HG03432 (cell line): ENCODE results near the gene HDLBP.
"Not testable (repeated sequence)": the region's sequence is repeated elsewhere in the genome, so short reads cannot be mapped to it uniquely, and the experiment has no call there.

Experiments used
- ATAC-seq: cut with Tn5 transposase; IDR thresholded peaks from one replicate; pipeline ENCODE4 v1.9.1; 2021; ENCODE audit warnings: mild to moderate bottlenecking, moderate library complexity; ENCODE audit not compliant: unreplicated experiment

HDLBP gene

GRCh38 chr2:241199897-241200821 is 115.3 kb downstream of the HDLBP start:
- ATAC-seq, result no peak

- ATAC-seq, result no peak
Measured at GRCh38 chr2:241199286-241199685, 116.2 kb downstream of the HDLBP start.

- ATAC-seq, result no peak
Measured at GRCh38 chr2:241198381-241199279, 116.8 kb downstream of the HDLBP start.

GRCh38 chr2:241197947-241198346 is 117.5 kb downstream of the HDLBP start:
- ATAC-seq, result no peak

- not testable (repeated sequence) for ATAC-seq
Measured at GRCh38 chr2:241197246-241197645, 118.2 kb downstream of the HDLBP start.

- no peak for ATAC-seq
Measured at GRCh38 chr2:241195506-241196130, 119.9 kb downstream of the HDLBP start.

GRCh38 chr2:241194811-241195210 is 120.7 kb downstream of the HDLBP start:
- ATAC-seq, result no peak

- ATAC-seq, result no peak
Measured at GRCh38 chr2:241193271-241193670, 122.2 kb downstream of the HDLBP start.

- no peak for ATAC-seq
Measured at GRCh38 chr2:241191081-241191480, 124.4 kb downstream of the HDLBP start.

- ATAC-seq, result no peak
Measured at GRCh38 chr2:241190291-241190981, 125.0 kb downstream of the HDLBP start.

- no peak for ATAC-seq
Measured at GRCh38 chr2:241189856-241190201, 125.6 kb downstream of the HDLBP start.

GRCh38 chr2:241189093-241189855 is 126.2 kb downstream of the HDLBP start:
- no peak for ATAC-seq

- no peak for ATAC-seq
Measured at GRCh38 chr2:241188361-241189092, 126.9 kb downstream of the HDLBP start, which contains the start of gene ANO7. ANO7 (plus strand) TSS chr2:241188677; CDS start chr2:241190064, 1,387 bp downstream.

- no peak for ATAC-seq
Measured at GRCh38 chr2:241187918-241188234, 127.6 kb downstream of the HDLBP start.

GRCh38 chr2:241187101-241187917 is 128.2 kb downstream of the HDLBP start:
- no peak for ATAC-seq

- ATAC-seq, result no peak
Measured at GRCh38 chr2:241185961-241186360, 129.5 kb downstream of the HDLBP start.

- ATAC-seq, result no peak
Measured at GRCh38 chr2:241184901-241185300, 130.6 kb downstream of the HDLBP start.

- ATAC-seq, result no peak
Measured at GRCh38 chr2:241183221-241183620, 132.3 kb downstream of the HDLBP start.
